Nucleus accumbens (tissue), 56 donors: ENCODE data around the gene UVSSA.

Source experiments
- DNase-seq, 56 donors: peaks; one replicate each; lab custom pipeline; 2025; lab: John Stamatoyannopoulos, UW

UVSSA gene

GRCh38 chr4:1348014-1348513 lies 1.1 kb downstream of the UVSSA start:
- no peak for DNase-seq

- no peak for DNase-seq
These were observed 1.7 kb downstream of the UVSSA start for GRCh38 chr4:1348746-1349145.

GRCh38 chr4:1349359-1350168 lies 2.6 kb downstream of the UVSSA start:
- no peak for DNase-seq

GRCh38 chr4:1350169-1350520 lies 3.1 kb downstream of the UVSSA start:
- DNase-seq = no peak

- DNase-seq = peak in 49 of 56 donors; percentile 14 to 86 (median 47)
These were observed 5.0 kb downstream of the UVSSA start for GRCh38 chr4:1351854-1352566.

- DNase-seq = no peak
These were observed 5.5 kb downstream of the UVSSA start for GRCh38 chr4:1352567-1352900.

GRCh38 chr4:1353186-1354055 lies 6.4 kb downstream of the UVSSA start:
- no peak for DNase-seq

GRCh38 chr4:1354136-1354982 lies 7.4 kb downstream of the UVSSA start:
- no peak for DNase-seq

- DNase-seq = no peak
These were observed 7.9 kb downstream of the UVSSA start for GRCh38 chr4:1354983-1355275.

- no peak for DNase-seq
These were observed 8.4 kb downstream of the UVSSA start for GRCh38 chr4:1355378-1355777.

GRCh38 chr4:1356181-1356998 lies 9.4 kb downstream of the UVSSA start:
- peak in 37 of 56 donors; percentile 7 to 75 (median 32) for DNase-seq

GRCh38 chr4:1357356-1358248 lies 10.6 kb downstream of the UVSSA start:
- DNase-seq = peak in 35 of 56 donors; percentile 4 to 73 (median 39)

GRCh38 chr4:1358421-1359143 lies 11.6 kb downstream of the UVSSA start:
- no peak for DNase-seq

GRCh38 chr4:1359144-1359501 lies 12.1 kb downstream of the UVSSA start:
- DNase-seq = no peak

GRCh38 chr4:1359976-1360375 lies 13.0 kb downstream of the UVSSA start:
- DNase-seq = no peak

- DNase-seq = no peak
These were observed 13.6 kb downstream of the UVSSA start for GRCh38 chr4:1360423-1361283.

- no peak for DNase-seq
These were observed 14.4 kb downstream of the UVSSA start for GRCh38 chr4:1361431-1361830.
